GM19099 (cell line): ENCODE data around the gene DCTPP1.

Experiments used
- POLR2A ChIP-seq: IDR thresholded peaks from 3 replicates; pipeline ENCODE4 v1.6.1; 2011; ENCODE audit warnings: low read depth; ENCODE audit not compliant: insufficient read length; ENCODE audit errors: extremely low read depth

The DCTPP1 gene

GRCh38 chr16:30418350-30419181 is 11.3 kb downstream of the DCTPP1 start:
- no peak for TF ChIP-seq POLR2A

DNA sequence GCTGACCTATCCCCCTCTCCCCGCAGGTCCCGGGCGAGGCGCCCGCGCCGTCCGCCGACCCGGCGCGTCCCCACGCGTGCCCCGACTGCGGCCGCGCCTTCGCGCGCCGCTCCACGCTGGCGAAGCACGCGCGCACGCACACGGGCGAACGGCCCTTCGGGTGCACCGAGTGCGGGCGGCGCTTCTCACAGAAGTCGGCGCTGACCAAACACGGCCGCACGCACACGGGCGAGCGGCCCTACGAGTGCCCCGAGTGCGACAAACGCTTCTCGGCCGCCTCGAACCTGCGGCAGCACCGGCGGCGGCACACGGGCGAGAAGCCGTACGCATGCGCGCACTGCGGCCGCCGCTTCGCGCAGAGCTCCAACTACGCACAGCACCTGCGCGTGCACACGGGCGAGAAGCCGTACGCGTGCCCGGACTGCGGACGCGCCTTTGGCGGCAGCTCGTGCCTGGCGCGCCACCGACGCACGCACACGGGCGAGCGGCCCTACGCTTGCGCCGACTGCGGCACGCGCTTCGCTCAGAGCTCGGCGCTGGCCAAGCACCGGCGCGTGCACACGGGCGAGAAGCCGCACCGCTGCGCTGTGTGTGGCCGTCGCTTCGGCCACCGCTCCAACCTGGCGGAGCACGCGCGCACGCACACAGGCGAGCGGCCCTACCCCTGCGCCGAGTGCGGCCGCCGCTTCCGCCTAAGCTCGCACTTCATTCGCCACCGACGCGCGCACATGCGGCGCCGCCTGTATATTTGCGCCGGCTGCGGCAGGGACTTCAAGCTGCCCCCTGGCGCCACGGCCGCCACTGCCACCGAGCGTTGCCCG is 12.1 kb downstream of the DCTPP1 start:
- TF ChIP-seq POLR2A: peak; percentile 72

GRCh38 chr16:30416624-30417528 is 13.0 kb downstream of the DCTPP1 start:
- no peak for TF ChIP-seq POLR2A

DNA sequence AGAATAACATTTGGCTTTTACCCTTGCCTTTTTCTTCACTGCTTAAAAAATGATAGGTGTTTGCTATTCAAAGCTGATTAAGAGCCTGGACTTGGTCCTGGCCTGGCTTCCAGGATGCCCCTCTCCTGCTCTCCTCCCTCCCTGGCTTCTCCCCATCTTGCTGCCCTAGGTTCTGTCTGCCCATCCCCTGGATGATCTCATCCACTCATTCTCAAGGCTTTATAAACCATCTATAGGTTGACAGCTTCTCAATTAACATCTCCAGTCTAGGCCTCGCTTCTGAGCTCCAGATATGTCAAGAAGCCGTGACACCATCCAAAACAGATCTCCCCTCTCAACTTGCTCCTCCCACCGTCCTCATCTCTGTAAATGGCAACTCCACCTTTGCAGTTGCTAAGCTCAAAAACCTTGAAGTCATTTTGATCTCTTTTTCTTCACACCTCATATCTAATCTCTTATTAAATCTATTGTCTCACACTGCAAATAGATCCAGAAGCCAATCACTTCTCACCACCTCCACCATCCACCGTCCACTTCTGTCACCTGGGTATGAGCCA is 13.7 kb downstream of the DCTPP1 start:
- no peak for TF ChIP-seq POLR2A

DNA sequence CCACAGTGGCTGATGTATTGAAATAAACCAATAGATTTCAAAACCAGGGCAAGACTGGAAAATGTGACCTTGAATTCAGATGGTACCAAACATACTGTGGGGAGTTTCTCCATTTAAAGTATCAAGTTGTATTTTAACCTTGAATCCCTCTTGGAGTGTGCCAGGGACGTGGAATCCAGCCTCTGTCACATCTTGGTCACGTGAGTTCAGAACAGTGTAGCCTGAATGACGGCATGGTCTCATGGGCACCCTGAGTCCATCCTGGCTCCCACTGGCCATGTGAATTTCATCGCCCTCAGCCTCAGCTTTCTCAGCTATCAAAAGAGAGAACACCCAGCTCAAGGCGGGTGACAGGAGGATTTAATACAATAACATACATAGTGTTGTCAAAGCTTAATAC is 15.7 kb downstream of the DCTPP1 start:
- TF ChIP-seq POLR2A: no peak

GRCh38 chr16:30413112-30413806 is 16.6 kb downstream of the DCTPP1 start:
- no peak for TF ChIP-seq POLR2A

DNA sequence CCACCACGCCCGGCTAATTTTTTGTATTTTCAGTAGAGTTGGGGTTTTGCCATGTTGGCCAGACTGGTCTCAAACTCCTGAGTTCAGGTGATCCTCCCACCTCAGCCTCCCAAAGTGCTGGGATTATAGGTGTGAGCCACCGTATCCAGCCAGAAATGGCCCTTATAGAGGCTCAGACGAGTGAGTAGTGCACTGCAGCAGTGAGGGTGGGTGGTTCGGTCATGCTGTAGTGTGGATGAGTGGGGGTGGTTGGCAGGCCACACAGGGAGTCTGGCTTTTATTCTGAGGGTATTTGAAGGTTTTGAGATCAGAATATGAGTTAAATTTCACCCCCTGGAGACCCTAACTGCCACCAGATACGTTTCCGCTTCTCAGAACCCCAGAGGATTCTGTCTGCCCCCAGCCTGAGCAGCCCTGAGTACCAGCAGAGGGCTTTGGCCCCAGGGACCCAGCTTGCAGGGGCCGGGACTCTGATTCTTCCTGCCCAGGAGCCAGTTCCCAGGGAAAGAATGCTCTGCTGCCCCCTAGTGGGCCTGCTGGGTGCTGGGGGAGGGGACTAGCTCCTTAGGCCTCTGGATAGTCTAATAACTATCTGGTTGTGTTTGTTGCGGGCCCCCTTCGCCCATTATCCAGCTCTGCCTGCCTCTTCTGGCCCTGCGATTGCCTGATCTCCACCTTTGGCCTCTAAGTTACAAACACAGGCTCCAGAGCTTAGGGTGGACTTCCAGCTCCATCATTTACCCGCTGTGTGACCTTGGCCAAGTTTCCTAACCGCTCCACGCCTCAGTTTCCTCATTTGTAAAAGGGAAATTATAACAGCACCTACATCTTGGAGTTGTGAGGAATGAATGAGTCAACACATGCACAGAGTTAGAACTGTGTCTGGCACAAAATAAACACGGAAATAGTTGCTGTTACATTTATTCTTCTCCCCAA is 20.4 kb downstream of the DCTPP1 start:
- no peak for TF ChIP-seq POLR2A

GRCh38 chr16:30407804-30408534 is 21.9 kb downstream of the DCTPP1 start:
- no peak for TF ChIP-seq POLR2A

DNA sequence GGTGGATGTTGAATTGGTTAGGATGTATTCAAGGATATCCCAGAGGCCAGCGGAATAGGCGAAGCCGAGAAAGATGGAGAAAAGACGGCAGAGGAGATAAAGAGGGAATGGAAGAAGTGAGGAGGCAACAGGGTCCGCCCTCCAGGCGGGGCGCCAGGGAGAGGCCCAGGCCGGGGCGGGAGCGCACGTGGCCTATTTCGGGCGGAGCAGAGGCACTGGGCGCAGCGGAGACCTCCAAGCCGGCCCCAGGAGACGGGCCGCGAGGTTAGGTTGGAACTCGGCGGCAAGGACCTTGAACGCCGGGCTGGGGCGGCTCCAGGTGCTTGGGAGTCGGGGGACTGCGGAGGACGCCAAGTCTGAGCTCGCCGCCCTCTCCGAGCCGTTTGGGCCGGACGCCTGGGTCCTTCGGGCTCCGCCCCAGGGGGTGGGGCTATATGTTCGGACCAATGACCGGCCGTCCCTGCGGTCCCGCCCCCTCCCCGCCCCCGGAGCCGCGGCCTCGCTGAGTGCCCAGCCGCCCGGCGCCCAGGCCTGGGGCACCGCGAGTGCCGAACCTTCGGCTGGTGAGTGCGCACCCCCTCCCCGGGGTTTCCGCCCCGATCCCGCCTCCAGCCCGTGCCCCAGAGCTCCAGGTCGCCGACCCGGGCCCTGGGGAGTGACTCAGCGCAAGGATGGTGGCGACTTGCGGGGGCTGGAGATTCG is 22.6 kb downstream of the DCTPP1 start, which contains the start of gene ZNF771:
Gene ZNF771, plus strand, starts transcription at position 505 of the 702 bp plus-strand sequence. CDS start 448 bp downstream, outside the sequence.
- peak; percentile 67 for TF ChIP-seq POLR2A

DNA sequence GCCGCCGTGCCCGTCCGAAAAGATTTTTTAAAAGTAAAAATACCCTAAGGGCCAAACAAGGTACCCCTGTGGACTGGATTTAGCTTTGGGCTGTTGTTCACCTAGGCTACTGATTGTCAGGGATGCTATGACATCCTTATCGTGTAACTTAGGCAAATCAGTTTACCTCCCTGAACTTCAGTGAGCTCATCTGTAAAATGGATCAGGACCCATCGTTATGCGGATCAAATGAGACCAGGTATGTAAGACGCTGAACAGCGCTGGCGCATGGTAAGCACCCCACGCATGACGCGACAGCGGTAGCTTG is 23.1 kb downstream of the DCTPP1 start:
- TF ChIP-seq POLR2A: no peak

DNA sequence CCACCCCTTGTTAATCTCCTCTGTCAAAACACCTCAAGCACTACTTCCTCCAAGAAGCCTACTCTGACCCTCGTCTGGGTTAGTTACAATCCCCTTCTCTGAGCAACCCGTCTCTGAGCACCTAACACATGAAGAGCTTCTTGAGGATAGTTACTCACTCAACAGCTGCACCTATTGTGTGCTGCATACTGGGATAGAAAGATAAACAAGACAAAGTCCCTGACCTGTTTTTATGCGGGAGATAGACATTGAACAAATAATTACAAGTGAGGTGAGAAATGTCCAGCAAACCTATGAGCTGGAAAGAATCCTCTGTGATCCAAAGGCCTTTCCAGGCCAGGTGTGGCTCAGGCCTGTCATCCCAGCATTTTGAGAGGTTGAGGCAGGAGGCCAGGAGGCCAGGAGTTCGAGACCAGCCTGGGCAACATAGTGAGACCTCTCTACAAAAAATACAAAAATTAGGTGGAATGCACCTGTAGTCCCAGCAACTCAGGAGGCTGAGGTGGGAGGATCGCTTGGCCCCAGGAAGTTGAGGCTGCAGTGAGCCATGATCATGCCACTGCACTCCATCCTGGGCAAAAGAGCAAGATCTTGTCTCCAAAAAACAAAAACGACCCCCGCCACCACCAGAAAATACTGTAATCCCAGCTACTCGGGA is 27.9 kb downstream of the DCTPP1 start:
- TF ChIP-seq POLR2A: no peak
